Measurements from ENCODE around the gene PLXNB1.

Gene PLXNB1

GRCh38 chr3:48416546-48416945, 13.3 kb downstream of the PLXNB1 start:
- DNase-seq = no peak

- no peak for DNase-seq
These were observed 13.8 kb downstream of the PLXNB1 start for GRCh38 chr3:48416091-48416505.

GRCh38 chr3:48415251-48415953, 14.5 kb downstream of the PLXNB1 start:
- DNase-seq = no peak

GRCh38 chr3:48414376-48415250, 15.3 kb downstream of the PLXNB1 start:
- no peak for DNase-seq

GRCh38 chr3:48413611-48414010, 16.3 kb downstream of the PLXNB1 start:
- no peak for DNase-seq

- DNase-seq = no peak
These were observed 16.8 kb downstream of the PLXNB1 start for GRCh38 chr3:48413086-48413485.

GRCh38 chr3:48412375-48413001, 17.4 kb downstream of the PLXNB1 start:
- no peak for DNase-seq

- DNase-seq = no peak
These were observed 18.1 kb downstream of the PLXNB1 start for GRCh38 chr3:48411606-48412374.

GRCh38 chr3:48411041-48411588, 18.8 kb downstream of the PLXNB1 start:
- DNase-seq = no peak

GRCh38 chr3:48410205-48411040, 19.5 kb downstream of the PLXNB1 start:
- no peak for DNase-seq

- DNase-seq = no peak
These were observed 20.3 kb downstream of the PLXNB1 start for GRCh38 chr3:48409291-48410201.

GRCh38 chr3:48408823-48409281, 21.0 kb downstream of the PLXNB1 start:
- no peak for DNase-seq

- no peak for DNase-seq
These were observed 22.3 kb downstream of the PLXNB1 start for GRCh38 chr3:48407542-48408099.

- no peak for DNase-seq
These were observed 23.1 kb downstream of the PLXNB1 start for GRCh38 chr3:48406443-48407431.

- no peak for DNase-seq
These were observed 23.9 kb downstream of the PLXNB1 start for GRCh38 chr3:48405971-48406370.

- no peak for DNase-seq
These were observed 24.5 kb downstream of the PLXNB1 start for GRCh38 chr3:48405343-48405881.

GRCh38 chr3:48404440-48405342, 25.2 kb downstream of the PLXNB1 start:
- no peak for DNase-seq

Data from hematopoietic multipotent progenitor cell treated with erythropoietin and hydrocortisone succinate and interleukin-3 and kit ligand, for 6 days (in vitro differentiated cells).